HG02885 (cell line): Measurements from ENCODE around the gene CNTNAP5.

Experiments
- ATAC-seq: cut with Tn5 transposase; IDR thresholded peaks from one replicate; pipeline ENCODE4 v1.9.1; 2021; ENCODE audit warnings: mild to moderate bottlenecking; ENCODE audit not compliant: unreplicated experiment, poor library complexity

Gene CNTNAP5

GRCh38 chr2:124713969-124714368, 688.9 kb downstream of the CNTNAP5 start:
- no peak for ATAC-seq

GRCh38 chr2:124725187-124725586, 700.1 kb downstream of the CNTNAP5 start:
- ATAC-seq, result no peak

- no peak for ATAC-seq
These were observed 715.5 kb downstream of the CNTNAP5 start for GRCh38 chr2:124740636-124741035.

- ATAC-seq, result no peak
These were observed 728.8 kb downstream of the CNTNAP5 start for GRCh38 chr2:124753842-124754241.

GRCh38 chr2:124755386-124755785, 730.3 kb downstream of the CNTNAP5 start:
- no peak for ATAC-seq

- ATAC-seq, result no peak
These were observed 731.0 kb downstream of the CNTNAP5 start for GRCh38 chr2:124756048-124756447.

GRCh38 chr2:124762388-124762787, 737.3 kb downstream of the CNTNAP5 start:
- no peak for ATAC-seq

GRCh38 chr2:124763611-124764010, 738.5 kb downstream of the CNTNAP5 start:
- no peak for ATAC-seq

- ATAC-seq, result no peak
These were observed 749.7 kb downstream of the CNTNAP5 start for GRCh38 chr2:124774781-124775180.

- ATAC-seq, result no peak
These were observed 751.2 kb downstream of the CNTNAP5 start for GRCh38 chr2:124776332-124776731.

- no peak for ATAC-seq
These were observed 753.0 kb downstream of the CNTNAP5 start for GRCh38 chr2:124778076-124778475.

- no peak for ATAC-seq
These were observed 771.6 kb downstream of the CNTNAP5 start for GRCh38 chr2:124796647-124797046.

- no peak for ATAC-seq
These were observed 772.0 kb downstream of the CNTNAP5 start for GRCh38 chr2:124797049-124797448.

GRCh38 chr2:124798551-124798950, 773.5 kb downstream of the CNTNAP5 start:
- no peak for ATAC-seq

GRCh38 chr2:124804014-124804940, 779.2 kb downstream of the CNTNAP5 start:
- peak; percentile 82 for ATAC-seq

GRCh38 chr2:124805060-124805459, 780.0 kb downstream of the CNTNAP5 start:
- ATAC-seq, result peak; percentile 51

- ATAC-seq, result no peak
These were observed 785.0 kb downstream of the CNTNAP5 start for GRCh38 chr2:124810132-124810531.

GRCh38 chr2:124814968-124815745, 790.1 kb downstream of the CNTNAP5 start:
- no peak for ATAC-seq

- ATAC-seq, result no peak
These were observed 790.9 kb downstream of the CNTNAP5 start for GRCh38 chr2:124816007-124816406.

GRCh38 chr2:124822516-124822915, 797.4 kb downstream of the CNTNAP5 start:
- ATAC-seq, result no peak

GRCh38 chr2:124824441-124824840, 799.4 kb downstream of the CNTNAP5 start:
- no peak for ATAC-seq
